Measurements from ENCODE around the gene TRAK2.
"Not testable (repeated sequence)": the region's sequence is repeated elsewhere in the genome, so short reads cannot be mapped to it uniquely, and the experiment has no call there.

Gene TRAK2

GRCh38 chr2:201451292-201452057 lies at the start of gene TRAK2, which contains the start of gene STRADB:
Gene TRAK2, minus strand, starts transcription at chr2:201451458. Its CDS starts 30,951 bp downstream, at chr2:201420507.
Gene STRADB, plus strand, starts transcription at chr2:201451740. Its CDS starts 3,101 bp downstream, at chr2:201454841.
- peaks cover 7% of the 10 kb centered on the region for H3K27me3 ChIP-seq (ENCODE audit: control insufficient read depth, insufficient read depth, low read length)
- peaks cover 8% of the 10 kb centered on the region for H3K4me1 ChIP-seq (ENCODE audit: control insufficient read depth, low read depth, low read length)
- H3K36me3 ChIP-seq (ENCODE audit: control insufficient read depth, low read depth, low read length) = no peaks in the 10 kb centered on the region
- H3K9ac ChIP-seq (ENCODE audit: low read length) = peak within 1 kb of the TSS; percentile 78
- H3K4me3 ChIP-seq (ENCODE audit: low read length) = peak within 1 kb of the TSS; percentile 98
- H3K27ac ChIP-seq (ENCODE audit: low read length) = peak within 1 kb of the TSS; percentile 30
- H3K9me3 ChIP-seq (ENCODE audit: control insufficient read depth, low read depth, low read length) = no peaks in the 10 kb centered on the region

- no peaks in the 10 kb centered on the region for H3K36me3 ChIP-seq (ENCODE audit: control insufficient read depth, low read depth, low read length)
- peaks cover 6% of the 10 kb centered on the region for H3K9me3 ChIP-seq (ENCODE audit: control insufficient read depth, low read depth, low read length)
- no peak overlapping the region for H3K4me3 ChIP-seq (ENCODE audit: low read length)
- no peaks in the 10 kb centered on the region for H3K27me3 ChIP-seq (ENCODE audit: control insufficient read depth, insufficient read depth, low read length)
- no peak overlapping the region for H3K27ac ChIP-seq (ENCODE audit: low read length)
- H3K9ac ChIP-seq (ENCODE audit: low read length) = no peak overlapping the region
- no peaks in the 10 kb centered on the region for H3K4me1 ChIP-seq (ENCODE audit: control insufficient read depth, low read depth, low read length)
Measured at GRCh38 chr2:201500534-201500933, 49.3 kb upstream of the TRAK2 start.

- no peak overlapping the region for H3K27ac ChIP-seq (ENCODE audit: low read length)
- no peaks in the 10 kb centered on the region for H3K27me3 ChIP-seq (ENCODE audit: control insufficient read depth, insufficient read depth, low read length)
- no peaks in the 10 kb centered on the region for H3K9me3 ChIP-seq (ENCODE audit: control insufficient read depth, low read depth, low read length)
- H3K4me3 ChIP-seq (ENCODE audit: low read length) = no peak overlapping the region
- H3K9ac ChIP-seq (ENCODE audit: low read length) = no peak overlapping the region
- no peaks in the 10 kb centered on the region for H3K4me1 ChIP-seq (ENCODE audit: control insufficient read depth, low read depth, low read length)
- H3K36me3 ChIP-seq (ENCODE audit: control insufficient read depth, low read depth, low read length) = no peaks in the 10 kb centered on the region
Measured at GRCh38 chr2:201496785-201497184, 45.5 kb upstream of the TRAK2 start.

- Histone ChIP-seq H3K9me3 (ENCODE audit: control insufficient read depth, low read depth, low read length) (no peaks in the 10 kb centered on the region), H3K4me3 (ENCODE audit: low read length) (no peak overlapping the region), H3K4me1 (ENCODE audit: control insufficient read depth, low read depth, low read length) (no peaks in the 10 kb centered on the region), H3K27ac (ENCODE audit: low read length) (no peak overlapping the region), H3K9ac (ENCODE audit: low read length) (no peak overlapping the region), H3K36me3 (ENCODE audit: control insufficient read depth, low read depth, low read length) (no peaks in the 10 kb centered on the region), H3K27me3 (ENCODE audit: control insufficient read depth, insufficient read depth, low read length) (no peaks in the 10 kb centered on the region)
Measured at GRCh38 chr2:201490291-201490690, 39.0 kb upstream of the TRAK2 start.

- no peaks in the 10 kb centered on the region for H3K27me3 ChIP-seq (ENCODE audit: control insufficient read depth, insufficient read depth, low read length)
- no peak overlapping the region for H3K27ac ChIP-seq (ENCODE audit: low read length)
- H3K9me3 ChIP-seq (ENCODE audit: control insufficient read depth, low read depth, low read length) = no peaks in the 10 kb centered on the region
- peaks cover 4% of the 10 kb centered on the region for H3K4me1 ChIP-seq (ENCODE audit: control insufficient read depth, low read depth, low read length)
- no peak overlapping the region for H3K4me3 ChIP-seq (ENCODE audit: low read length)
- no peaks in the 10 kb centered on the region for H3K36me3 ChIP-seq (ENCODE audit: control insufficient read depth, low read depth, low read length)
- H3K9ac ChIP-seq (ENCODE audit: low read length) = no peak overlapping the region
Measured at GRCh38 chr2:201484805-201485204, 33.5 kb upstream of the TRAK2 start.

- not testable (repeated sequence) for H3K9me3 ChIP-seq (ENCODE audit: control insufficient read depth, low read depth, low read length); H3K9ac ChIP-seq (ENCODE audit: low read length); H3K4me1 ChIP-seq (ENCODE audit: control insufficient read depth, low read depth, low read length); H3K36me3 ChIP-seq (ENCODE audit: control insufficient read depth, low read depth, low read length); H3K27me3 ChIP-seq (ENCODE audit: control insufficient read depth, insufficient read depth, low read length); H3K27ac ChIP-seq (ENCODE audit: low read length); H3K4me3 ChIP-seq (ENCODE audit: low read length)
Measured at GRCh38 chr2:201483758-201484157, 32.5 kb upstream of the TRAK2 start.

GRCh38 chr2:201483342-201483741 lies 32.1 kb upstream of the TRAK2 start:
- Histone ChIP-seq H3K27me3 (ENCODE audit: control insufficient read depth, insufficient read depth, low read length) (no peaks in the 10 kb centered on the region), H3K4me1 (ENCODE audit: control insufficient read depth, low read depth, low read length) (peaks cover 4% of the 10 kb centered on the region), H3K9me3 (ENCODE audit: control insufficient read depth, low read depth, low read length) (no peaks in the 10 kb centered on the region), H3K36me3 (ENCODE audit: control insufficient read depth, low read depth, low read length) (no peaks in the 10 kb centered on the region), H3K9ac (ENCODE audit: low read length) (no peak overlapping the region), H3K4me3 (ENCODE audit: low read length) (no peak overlapping the region), H3K27ac (ENCODE audit: low read length) (no peak overlapping the region)

- Histone ChIP-seq H3K36me3 (ENCODE audit: control insufficient read depth, low read depth, low read length) (no peaks in the 10 kb centered on the region), H3K9me3 (ENCODE audit: control insufficient read depth, low read depth, low read length) (no peaks in the 10 kb centered on the region), H3K27me3 (ENCODE audit: control insufficient read depth, insufficient read depth, low read length) (no peaks in the 10 kb centered on the region), H3K4me3 (ENCODE audit: low read length) (no peak overlapping the region), H3K9ac (ENCODE audit: low read length) (no peak overlapping the region), H3K27ac (ENCODE audit: low read length) (no peak overlapping the region), H3K4me1 (ENCODE audit: control insufficient read depth, low read depth, low read length) (peaks cover 4% of the 10 kb centered on the region)
Measured at GRCh38 chr2:201482543-201482942, 31.3 kb upstream of the TRAK2 start.

GRCh38 chr2:201472411-201472810 lies 21.2 kb upstream of the TRAK2 start:
- H3K27ac ChIP-seq (ENCODE audit: low read length) = no peak overlapping the region
- no peak overlapping the region for H3K9ac ChIP-seq (ENCODE audit: low read length)
- peaks cover 3% of the 10 kb centered on the region for H3K4me1 ChIP-seq (ENCODE audit: control insufficient read depth, low read depth, low read length)
- H3K4me3 ChIP-seq (ENCODE audit: low read length) = no peak overlapping the region
- no peaks in the 10 kb centered on the region for H3K9me3 ChIP-seq (ENCODE audit: control insufficient read depth, low read depth, low read length)
- peaks cover 10% of the 10 kb centered on the region for H3K36me3 ChIP-seq (ENCODE audit: control insufficient read depth, low read depth, low read length)
- H3K27me3 ChIP-seq (ENCODE audit: control insufficient read depth, insufficient read depth, low read length) = no peaks in the 10 kb centered on the region

- H3K27ac ChIP-seq (ENCODE audit: low read length) = no peak overlapping the region
- H3K4me1 ChIP-seq (ENCODE audit: control insufficient read depth, low read depth, low read length) = peaks cover 3% of the 10 kb centered on the region
- H3K27me3 ChIP-seq (ENCODE audit: control insufficient read depth, insufficient read depth, low read length) = no peaks in the 10 kb centered on the region
- peaks cover 10% of the 10 kb centered on the region for H3K36me3 ChIP-seq (ENCODE audit: control insufficient read depth, low read depth, low read length)
- H3K4me3 ChIP-seq (ENCODE audit: low read length) = no peak overlapping the region
- H3K9ac ChIP-seq (ENCODE audit: low read length) = no peak overlapping the region
- no peaks in the 10 kb centered on the region for H3K9me3 ChIP-seq (ENCODE audit: control insufficient read depth, low read depth, low read length)
Measured at GRCh38 chr2:201471732-201472393, 20.6 kb upstream of the TRAK2 start.

- H3K4me3 ChIP-seq (ENCODE audit: low read length) = no peak overlapping the region
- no peaks in the 10 kb centered on the region for H3K9me3 ChIP-seq (ENCODE audit: control insufficient read depth, low read depth, low read length)
- H3K36me3 ChIP-seq (ENCODE audit: control insufficient read depth, low read depth, low read length) = peaks cover 10% of the 10 kb centered on the region
- no peak overlapping the region for H3K27ac ChIP-seq (ENCODE audit: low read length)
- H3K4me1 ChIP-seq (ENCODE audit: control insufficient read depth, low read depth, low read length) = peaks cover 3% of the 10 kb centered on the region
- no peaks in the 10 kb centered on the region for H3K27me3 ChIP-seq (ENCODE audit: control insufficient read depth, insufficient read depth, low read length)
- no peak overlapping the region for H3K9ac ChIP-seq (ENCODE audit: low read length)
Measured at GRCh38 chr2:201470821-201471731, 19.8 kb upstream of the TRAK2 start.
